Raji (cell line): ENCODE results near the gene NKAIN2.

ENCODE experiments used
- POLR2A ChIP-seq: IDR thresholded peaks from 2 replicates; pipeline ENCODE4 v1.6.1; 2011; ENCODE audit warnings: low read depth, low read length, control low read depth; ENCODE audit not compliant: insufficient read depth

NKAIN2 gene

GRCh38 chr6:123899745-123900144 lies 96.1 kb downstream of the NKAIN2 start:
- TF ChIP-seq POLR2A: no peak

DNA sequence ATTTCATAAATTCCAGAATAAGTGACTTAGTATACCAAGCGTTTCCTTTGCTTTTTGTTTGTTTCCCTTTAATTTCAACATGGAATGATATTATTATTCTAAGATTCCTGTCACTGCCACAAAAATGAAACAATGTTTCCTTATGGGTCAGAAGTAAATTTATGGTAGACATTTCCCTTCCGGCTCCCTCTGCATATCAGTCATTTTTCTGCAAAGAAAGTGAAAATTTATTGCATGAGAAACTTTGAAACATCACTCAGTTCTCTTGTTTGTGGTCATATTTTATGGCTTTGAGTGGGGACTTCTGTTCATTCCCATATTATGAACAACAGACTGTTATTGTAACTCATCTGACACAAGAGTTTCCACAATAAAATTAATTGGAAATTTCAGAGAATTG lies 97.8 kb downstream of the NKAIN2 start:
- no peak for TF ChIP-seq POLR2A

- TF ChIP-seq POLR2A: no peak
These were observed 99.2 kb downstream of the NKAIN2 start for GRCh38 chr6:123902738-123903313.

GRCh38 chr6:123904228-123904627 lies 100.6 kb downstream of the NKAIN2 start:
- TF ChIP-seq POLR2A: no peak

DNA sequence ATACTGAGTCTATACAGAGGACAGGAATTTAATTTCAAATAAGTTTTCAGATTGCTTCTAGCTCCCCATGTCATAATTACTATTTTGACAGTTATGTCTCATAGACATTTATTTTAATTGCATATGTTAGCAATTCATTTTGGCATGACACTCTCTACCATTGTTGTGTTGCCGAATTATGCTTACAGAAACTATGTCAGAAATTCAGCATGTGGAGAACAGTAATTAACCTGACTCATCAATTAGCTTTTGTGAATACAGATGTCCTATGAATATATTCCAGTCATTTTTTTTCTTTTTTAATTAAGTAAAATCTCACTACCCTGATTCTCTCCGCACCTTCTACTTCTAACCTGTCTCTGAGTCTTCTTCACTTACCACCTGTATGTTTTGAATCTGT lies 105.1 kb downstream of the NKAIN2 start:
- no peak for TF ChIP-seq POLR2A

DNA sequence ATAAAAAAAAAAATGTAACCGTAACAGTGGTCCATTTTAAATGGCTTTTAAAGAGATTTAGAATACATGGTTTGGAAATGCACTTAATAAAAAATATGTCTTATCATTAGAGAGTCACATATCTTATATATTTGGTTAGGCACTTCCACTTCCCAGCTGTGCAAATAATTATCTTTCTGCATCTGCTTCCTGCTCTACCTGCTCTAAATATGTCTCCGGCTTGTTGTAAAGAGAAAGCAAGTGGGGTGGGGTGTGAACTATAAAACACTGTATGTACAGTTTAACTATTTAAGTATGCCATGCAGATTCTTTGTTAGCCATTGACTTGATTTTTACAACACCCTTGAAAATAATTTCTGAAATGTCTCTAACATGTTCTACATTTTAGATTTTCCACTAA lies 106.3 kb downstream of the NKAIN2 start:
- no peak for TF ChIP-seq POLR2A

GRCh38 chr6:123913863-123914262 lies 110.2 kb downstream of the NKAIN2 start:
- TF ChIP-seq POLR2A: no peak

DNA sequence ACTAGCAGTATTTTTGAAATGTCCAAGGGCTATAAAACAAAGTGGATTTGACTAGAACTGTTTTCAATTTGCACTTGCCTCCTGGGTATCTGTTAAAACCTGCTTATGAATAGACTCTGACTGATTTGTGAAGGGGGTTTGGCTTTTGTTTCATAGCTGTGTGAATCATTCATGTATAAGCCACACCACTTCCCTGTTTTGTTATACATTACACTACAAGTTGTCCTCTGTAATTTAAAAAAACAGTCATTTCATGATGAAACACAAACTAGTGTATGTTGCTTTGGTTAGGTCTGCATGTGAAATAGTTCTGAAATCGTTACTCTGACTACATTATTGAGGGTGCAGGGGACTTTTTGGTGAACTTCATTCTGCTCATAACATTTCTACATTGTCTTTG lies 121.7 kb downstream of the NKAIN2 start:
- no peak for TF ChIP-seq POLR2A

DNA sequence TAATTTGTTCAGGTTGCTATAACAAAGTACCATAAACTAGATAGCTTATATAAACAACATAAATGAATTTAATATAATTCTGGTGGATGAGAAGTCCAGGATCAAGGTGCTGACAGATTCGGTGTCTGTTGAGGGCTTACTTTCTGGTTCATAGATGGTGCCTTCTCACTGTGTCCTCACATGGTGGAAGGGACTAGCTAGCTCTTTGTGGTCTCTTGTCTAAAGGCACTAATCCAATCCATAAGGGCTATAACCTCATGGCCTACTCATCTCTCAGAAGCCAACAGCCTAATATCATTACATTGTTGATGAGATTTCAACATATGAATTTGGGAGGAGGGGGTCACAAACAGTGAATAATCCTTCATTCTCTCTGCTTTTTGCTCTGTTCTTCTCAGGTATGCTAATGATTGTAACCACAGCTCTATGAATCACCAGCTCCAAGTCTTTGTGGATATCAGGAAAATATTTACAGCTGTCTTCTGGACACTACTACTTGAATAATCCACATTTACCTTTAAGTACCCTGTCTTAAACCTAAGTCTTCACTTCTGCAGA lies 122.3 kb downstream of the NKAIN2 start:
- no peak for TF ChIP-seq POLR2A

DNA sequence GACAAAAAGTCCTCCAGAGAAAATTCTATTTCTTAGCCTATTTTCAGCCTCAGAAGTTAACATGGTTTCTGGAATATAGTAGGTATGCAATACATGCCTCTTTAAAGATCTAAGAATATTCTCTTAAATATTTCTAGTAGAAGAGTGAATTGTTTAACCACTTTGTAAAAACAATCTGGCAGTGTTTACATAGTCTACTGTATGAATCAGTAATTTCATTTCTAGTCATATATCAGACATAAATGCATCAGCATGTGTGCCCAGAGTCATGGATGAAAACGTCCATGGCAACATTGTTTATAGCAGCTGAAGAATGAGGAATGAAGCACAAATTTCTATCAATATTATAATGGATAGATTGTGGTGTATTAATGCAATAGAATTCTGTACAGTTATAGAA lies 124.9 kb downstream of the NKAIN2 start:
- no peak for TF ChIP-seq POLR2A

DNA sequence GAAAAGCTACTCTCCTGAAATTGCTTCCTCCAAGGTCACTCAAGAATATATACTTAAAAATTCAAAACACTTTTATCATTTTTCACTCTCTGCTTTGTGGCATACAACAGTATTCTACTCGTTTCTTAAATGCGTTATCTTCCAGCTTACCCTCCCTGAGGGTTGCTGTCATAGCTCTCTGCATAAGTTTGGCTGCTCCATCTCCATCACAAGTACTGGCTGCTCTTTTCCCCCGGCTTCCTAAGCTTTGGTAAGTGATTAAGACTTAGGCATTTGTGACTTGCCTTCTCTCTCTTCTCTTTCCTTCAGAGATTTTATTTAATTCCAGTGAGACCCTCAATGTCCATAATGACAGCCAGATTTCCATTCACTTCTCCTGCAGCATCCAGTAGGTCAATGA lies 128.3 kb downstream of the NKAIN2 start:
- TF ChIP-seq POLR2A: no peak

GRCh38 chr6:123940551-123940950 lies 136.9 kb downstream of the NKAIN2 start:
- no peak for TF ChIP-seq POLR2A

DNA sequence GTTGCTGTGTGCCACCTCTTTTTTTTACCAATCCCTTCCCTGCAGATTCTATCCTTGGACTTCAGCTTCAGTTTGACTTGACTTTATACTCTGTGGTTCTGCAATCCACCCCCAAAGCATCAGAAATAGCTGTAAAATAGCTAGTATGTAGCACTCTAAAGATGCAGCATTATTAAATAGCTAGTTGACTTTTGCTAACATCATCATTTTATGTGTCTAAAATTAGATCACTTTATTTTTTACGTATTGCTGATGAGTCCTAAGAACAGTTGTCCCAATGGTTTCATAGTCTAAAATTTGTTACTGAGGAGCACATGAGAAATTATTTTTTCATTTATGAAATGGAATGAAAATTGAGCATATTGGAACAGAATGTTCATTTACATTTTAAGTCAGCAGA lies 138.2 kb downstream of the NKAIN2 start:
- no peak for TF ChIP-seq POLR2A

- no peak for TF ChIP-seq POLR2A
These were observed 141.7 kb downstream of the NKAIN2 start for GRCh38 chr6:123945386-123945785.

DNA sequence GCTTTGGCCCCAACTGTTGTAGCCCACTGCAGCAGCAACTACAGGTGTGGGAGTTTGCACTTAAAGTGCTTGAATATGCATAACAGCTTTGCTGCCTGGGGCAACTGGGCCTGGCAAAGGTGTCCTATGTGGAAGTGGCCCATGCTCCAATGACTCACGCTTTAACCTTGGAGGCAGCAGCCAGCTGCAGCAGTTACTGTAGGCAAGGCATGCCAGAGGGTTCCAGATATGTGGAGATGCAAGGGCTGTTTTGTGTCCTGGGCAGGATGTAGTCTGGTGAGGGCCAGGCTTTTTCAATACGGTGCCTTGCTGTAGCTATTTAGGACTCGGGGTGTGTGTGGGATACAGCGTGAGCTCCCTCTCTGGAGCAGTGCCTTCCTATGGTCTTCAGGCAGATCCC lies 150.3 kb downstream of the NKAIN2 start:
- no peak for TF ChIP-seq POLR2A

- TF ChIP-seq POLR2A: no peak
These were observed 153.0 kb downstream of the NKAIN2 start for GRCh38 chr6:123956492-123957139.

DNA sequence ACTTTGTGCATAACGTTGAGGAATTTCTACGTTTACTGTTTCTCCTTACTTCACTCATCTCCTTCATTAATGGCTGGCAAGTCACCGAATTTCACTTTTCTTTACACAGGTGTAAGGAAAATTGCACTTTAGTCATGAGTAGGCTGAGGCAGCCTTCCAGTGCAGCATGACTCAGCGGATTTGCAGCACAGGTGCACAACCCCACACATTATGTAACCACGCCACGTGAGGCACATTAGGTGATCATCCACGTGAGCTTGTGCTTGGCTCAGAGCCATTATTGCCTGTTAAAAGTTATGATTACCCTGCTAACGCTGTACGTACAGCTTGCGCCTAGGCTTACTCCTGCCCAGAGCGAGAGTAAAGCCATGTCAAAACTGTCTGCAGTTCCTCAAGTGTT lies 158.8 kb downstream of the NKAIN2 start:
- no peak for TF ChIP-seq POLR2A
